ENCODE data around the gene RNF130.

GRCh38 chr5:180047667-180048066 lies 23.9 kb downstream of the RNF130 start:
- no peak for TF ChIP-seq CTCF (IDR thresholded peaks at IDR 0.05)
- no peak for TF ChIP-seq POLR2A (IDR thresholded peaks at IDR 0.05)
